Adrenal gland (tissue), 19 donors: Measurements from ENCODE around the gene RBM14. TPM values are rescaled to one million over a fixed set of nuclear protein-coding genes. Genes with fewer than 3 reads are reported as not detected.
A peak's percentile ranks its signal among the peaks of the same experiment; 100 is the strongest.

Experiments used
- DNase-seq, 7 donors: peaks; one replicate each; pipeline ENCODE4 v3.0.0-alpha.2; 2019 to 2020
- H3K27ac ChIP-seq, 5 donors: fragments of 200-600 bp; sonication (generic) in 4 of 5; 1 replicate in 3 of 5; 2 replicates in 2 of 5; pipeline versions ENCODE4 v1.5.1 to v1.8.0; 2016 to 2020; ENCODE audit warnings: mild to moderate bottlenecking in 1 of 5
- H3K27me3 ChIP-seq: fragments of 200-600 bp; 2 replicates; pipeline ENCODE4 v1.8.0; 2021
- H3K36me3 ChIP-seq, 2 donors: fragments of 200-600 bp; replicated peaks in 1 of 2; 1 replicate in 1 of 2; 2 replicates in 1 of 2; pipeline versions ENCODE4 v1.5.1 to v1.8.0; 2018 to 2022
- H3K4me1 ChIP-seq, 2 donors: fragments of 200-600 bp; replicated peaks in 1 of 2; 1 replicate in 1 of 2; 2 replicates in 1 of 2; pipeline versions ENCODE4 v1.5.1 to v1.8.0; 2018 to 2021
- H3K4me3 ChIP-seq, 4 donors: fragments of 200-600 bp; sonication (generic) in 3 of 4; one replicate each; pipeline ENCODE4 v1.5.1; 2016 to 2018
- H3K9me3 ChIP-seq, 3 donors: fragments of 200-600 bp; sonication (generic) in 1 of 3; replicated peaks in 1 of 3; 1 replicate in 2 of 3; 2 replicates in 1 of 3; pipeline versions ENCODE4 v1.5.1 to v1.8.0; 2016 to 2021
- POLR2A ChIP-seq, 2 donors: fragments of 450-650 bp; IDR thresholded peaks; one replicate each; pipeline ENCODE4 v1.6.1; 2017; ENCODE audit warnings: antibody characterized with exemption in 2 of 2, mild to moderate bottlenecking in 2 of 2, moderate library complexity in 1 of 2
- WGBS, 4 donors: extraction: QIAGEN DNeasy Blood & Tissue Kit in 2 of 4; methylation state at CpG; one replicate each; pipeline versions ENCODE4 v1.1.5 to v1.1.7; 2013 to 2017; 5-methylcytosine and 5-hydroxymethylcytosine counted together
- intact Hi-C, 2 donors: fragments of 100-400 bp; cut with DNase I; formaldehyde crosslinking; loops; one replicate each; pipeline versions ENCODE4 v1.14.1 to v1.15.0; 2022 to 2023
- long read RNA-seq, 10 donors: library from polyadenylated mRNA in 3 of 10; unstranded in 2 of 10; stranded (forward) in 1 of 10; transcript quantifications; one replicate each; pipeline ENCODE4 v2.0.0 and lab custom pipeline, GENCODE V29; 2021 to 2026
- polyA plus RNA-seq, 3 donors: library from polyadenylated mRNA; stranded (reverse); fragments of 200-250 nt in 2 of 3; fragments of 350-450 nt in 1 of 3; fragmentation: Illumina TruSeq in 1 of 3; extraction: RNeasy Lipid Tissue Mini Kit (QIAGEN cat#74804) in 1 of 3; gene quantifications; one replicate each; pipeline ENCODE4 v1.2.3, GENCODE V29; 2013 to 2014
- total RNA-seq, 9 donors: library from RNA; depleted of rRNA in 4 of 9; stranded (reverse); fragments of >200 nt in 4 of 9; fragments of 120-200 nt in 1 of 9; fragmentation: NEBNext Ultra II Directional in 1 of 9; extraction: Animal tissue kit (Norgen Biotek cat#: 25700) in 1 of 9; gene quantifications; one replicate each; pipeline versions ENCODE4 v1.1.0 to v1.2.4, GENCODE V29; 2013 to 2023
- TF ChIP-seq, protein P1 (sequence below), 6 experiments: fragments of 450-650 bp in 4 of 6; fragments of 200-600 bp in 2 of 6; sonication (generic) in 1 of 6; IDR thresholded peaks; 1 replicate in 5 of 6; 2 replicates in 1 of 6; pipeline versions ENCODE4 v1.5.1 to v1.8.0; 2016 to 2021; ENCODE audit warnings: antibody characterized with exemption in 6 of 6, mild to moderate bottlenecking in 2 of 6, moderate library complexity in 1 of 6
- donor health status: healthy with polysubstance abuse.
- donor health status: Bipolar disorder and iron deficiency.
- donor health status: DM: yes; HTN: yes; CAD: no.
- donor health status: DM: no; HTN: no; CAD: no.
- donor health status: DM: no; HTN: no; CAD: no.
- donor health status: DM: yes; HTN: yes; CAD: no.

RBM14 gene, protein sequence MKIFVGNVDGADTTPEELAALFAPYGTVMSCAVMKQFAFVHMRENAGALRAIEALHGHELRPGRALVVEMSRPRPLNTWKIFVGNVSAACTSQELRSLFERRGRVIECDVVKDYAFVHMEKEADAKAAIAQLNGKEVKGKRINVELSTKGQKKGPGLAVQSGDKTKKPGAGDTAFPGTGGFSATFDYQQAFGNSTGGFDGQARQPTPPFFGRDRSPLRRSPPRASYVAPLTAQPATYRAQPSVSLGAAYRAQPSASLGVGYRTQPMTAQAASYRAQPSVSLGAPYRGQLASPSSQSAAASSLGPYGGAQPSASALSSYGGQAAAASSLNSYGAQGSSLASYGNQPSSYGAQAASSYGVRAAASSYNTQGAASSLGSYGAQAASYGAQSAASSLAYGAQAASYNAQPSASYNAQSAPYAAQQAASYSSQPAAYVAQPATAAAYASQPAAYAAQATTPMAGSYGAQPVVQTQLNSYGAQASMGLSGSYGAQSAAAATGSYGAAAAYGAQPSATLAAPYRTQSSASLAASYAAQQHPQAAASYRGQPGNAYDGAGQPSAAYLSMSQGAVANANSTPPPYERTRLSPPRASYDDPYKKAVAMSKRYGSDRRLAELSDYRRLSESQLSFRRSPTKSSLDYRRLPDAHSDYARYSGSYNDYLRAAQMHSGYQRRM
- 100 to 1,000 TPM in 1 of 9 donors, 10 to 100 TPM in 8; 32.3 to 106 (median 44.1) TPM for total RNA-seq
- polyA plus RNA-seq, result 10 to 100 TPM; 29.1 to 96.7 (median 39.1) TPM
- long read RNA-seq, donor 1, partial matches to known transcripts, result 12 of 16 reads
- long read RNA-seq, donor 1, other reads (novel, unspliced or antisense), result 0 of 16 reads
- long read RNA-seq, donor 2, partial matches to known transcripts, result 15 of 16 reads
- long read RNA-seq, donor 2, other reads (novel, unspliced or antisense), result 0 of 16 reads
- long read RNA-seq, donor 3, partial matches to known transcripts, result 0 of 3 reads
- long read RNA-seq, donor 3, other reads (novel, unspliced or antisense), result 0 of 3 reads
- long read RNA-seq, donor 4, partial matches to known transcripts, result 1 of 5 reads
- long read RNA-seq, donor 4, other reads (novel, unspliced or antisense), result 1 of 5 reads
- long read RNA-seq, donor 5, transcript RBM14-201 (3 exons, 2,828 nt), result major isoform, 65 of 85 reads
- long read RNA-seq, donor 5, partial matches to known transcripts, result 19 of 85 reads
- long read RNA-seq, donor 5, other reads (novel, unspliced or antisense), result 0 of 85 reads
- long read RNA-seq, donor 6, transcript RBM14-201 (3 exons, 2,828 nt), result major isoform, 7 of 10 reads
- long read RNA-seq, donor 6, partial matches to known transcripts, result 2 of 10 reads
- long read RNA-seq, donor 6, other reads (novel, unspliced or antisense), result 0 of 10 reads
- long read RNA-seq, donor 7, partial matches to known transcripts, result 0 of 1 reads
- long read RNA-seq, donor 7, other reads (novel, unspliced or antisense), result 0 of 1 reads
- long read RNA-seq, donor 8, transcript RBM14-201 (3 exons, 2,828 nt), result major isoform, 6 of 17 reads
- long read RNA-seq, donor 8, partial matches to known transcripts, result 11 of 17 reads
- long read RNA-seq, donor 8, other reads (novel, unspliced or antisense), result 0 of 17 reads
- long read RNA-seq, donor 9, partial matches to known transcripts, result 0 of 1 reads
- long read RNA-seq, donor 9, other reads (novel, unspliced or antisense), result 0 of 1 reads
- long read RNA-seq, donor 10, partial matches to known transcripts, result 7 of 9 reads
- long read RNA-seq, donor 10, other reads (novel, unspliced or antisense), result 0 of 9 reads

DNA sequence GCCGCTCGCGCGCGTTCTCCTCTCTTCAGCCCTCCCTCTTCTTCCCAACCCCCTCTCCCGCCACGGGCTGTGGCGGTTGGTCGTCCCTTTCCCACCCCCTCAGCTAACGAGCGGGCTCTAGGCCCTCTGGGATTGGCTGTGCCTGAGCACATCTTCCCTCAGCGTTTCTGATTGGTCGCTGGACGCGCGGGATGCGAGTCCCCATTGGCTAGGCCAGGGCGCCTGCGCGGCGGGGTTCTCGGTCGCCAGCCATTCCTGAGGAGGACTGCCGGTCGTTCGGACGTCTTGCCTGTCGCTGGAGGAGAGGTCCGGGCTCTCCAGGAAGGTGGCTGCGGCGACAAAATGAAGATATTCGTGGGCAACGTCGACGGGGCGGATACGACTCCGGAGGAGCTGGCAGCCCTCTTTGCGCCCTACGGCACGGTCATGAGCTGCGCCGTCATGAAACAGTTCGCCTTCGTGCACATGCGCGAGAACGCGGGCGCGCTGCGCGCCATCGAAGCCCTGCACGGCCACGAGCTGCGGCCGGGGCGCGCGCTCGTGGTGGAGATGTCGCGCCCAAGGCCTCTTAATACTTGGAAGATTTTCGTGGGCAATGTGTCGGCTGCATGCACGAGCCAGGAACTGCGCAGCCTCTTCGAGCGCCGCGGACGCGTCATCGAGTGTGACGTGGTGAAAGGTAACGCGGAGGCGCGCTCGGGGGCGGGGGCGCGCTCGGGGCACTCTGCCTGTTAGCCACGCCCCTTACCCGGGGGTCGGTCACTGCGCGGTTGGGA lies at the start of gene RBM14:
TSS of gene RBM14 (plus strand) at position 252 of the 776 bp plus-strand sequence. CDS start at position 343, 91 bp downstream.
- Histone ChIP-seq H3K4me3 (peak within 1 kb of the TSS; percentile 57 to 98 (median 82)), H3K36me3 (no peaks in the 10 kb centered on the region), H3K27me3 (no peaks in the 10 kb centered on the region), H3K4me1 (peaks cover 12 to 41% of the 10 kb centered on the region in 2 donors), H3K27ac (peak within 1 kb of the TSS; percentile 94 to 98 (median 97)), H3K9me3 (no peaks in the 10 kb centered on the region)
- intact Hi-C loops, result no loop called here
- peak; percentile 99 to 100 (median 99) for DNase-seq
- TF ChIP-seq POLR2A (IDR thresholded peaks at IDR 0.05), result peak; percentile 98 to 99
- TF ChIP-seq, protein P1, sequence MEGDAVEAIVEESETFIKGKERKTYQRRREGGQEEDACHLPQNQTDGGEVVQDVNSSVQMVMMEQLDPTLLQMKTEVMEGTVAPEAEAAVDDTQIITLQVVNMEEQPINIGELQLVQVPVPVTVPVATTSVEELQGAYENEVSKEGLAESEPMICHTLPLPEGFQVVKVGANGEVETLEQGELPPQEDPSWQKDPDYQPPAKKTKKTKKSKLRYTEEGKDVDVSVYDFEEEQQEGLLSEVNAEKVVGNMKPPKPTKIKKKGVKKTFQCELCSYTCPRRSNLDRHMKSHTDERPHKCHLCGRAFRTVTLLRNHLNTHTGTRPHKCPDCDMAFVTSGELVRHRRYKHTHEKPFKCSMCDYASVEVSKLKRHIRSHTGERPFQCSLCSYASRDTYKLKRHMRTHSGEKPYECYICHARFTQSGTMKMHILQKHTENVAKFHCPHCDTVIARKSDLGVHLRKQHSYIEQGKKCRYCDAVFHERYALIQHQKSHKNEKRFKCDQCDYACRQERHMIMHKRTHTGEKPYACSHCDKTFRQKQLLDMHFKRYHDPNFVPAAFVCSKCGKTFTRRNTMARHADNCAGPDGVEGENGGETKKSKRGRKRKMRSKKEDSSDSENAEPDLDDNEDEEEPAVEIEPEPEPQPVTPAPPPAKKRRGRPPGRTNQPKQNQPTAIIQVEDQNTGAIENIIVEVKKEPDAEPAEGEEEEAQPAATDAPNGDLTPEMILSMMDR (IDR thresholded peaks at IDR 0.05), result no peak
- WGBS, 4 donors, result 0 to 1% (median 1%) methylated on average over 11 to 90 of the region's 90 CpGs

DNA sequence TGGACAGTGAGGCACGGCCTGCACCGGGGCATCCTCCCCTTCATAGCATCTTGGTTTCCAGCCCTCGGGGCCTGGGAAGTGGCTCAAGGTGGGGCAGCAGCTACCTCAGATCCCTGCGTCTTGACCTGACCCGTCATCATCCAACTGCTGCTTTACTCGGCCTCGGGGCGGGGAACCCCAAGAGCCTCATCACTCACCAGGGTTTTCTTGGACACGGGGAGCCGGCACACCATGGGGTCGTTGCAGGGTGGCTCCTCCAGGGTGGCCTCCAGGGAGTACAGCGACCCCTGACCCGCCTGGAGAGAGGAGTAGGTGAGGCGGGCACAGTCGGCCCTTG lies 48.7 kb upstream of the RBM14 start:
- DNase-seq, result no peak
- Histone ChIP-seq H3K27me3 (no peaks in the 10 kb centered on the region), H3K36me3 (peaks cover 0 to 8% of the 10 kb centered on the region in 2 donors), H3K4me1 (peaks cover 14 to 15% of the 10 kb centered on the region in 2 donors), H3K4me3 (peak overlapping the region in 2 of 4 donors; percentile 25 to 66), H3K27ac (no peak overlapping the region), H3K9me3 (no peaks in the 10 kb centered on the region)
- 50 to 84% (median 58%) methylated on average over 2 to 15 of the region's 15 CpGs for whole genome bisulfite sequencing, 4 donors
- TF ChIP-seq, protein P1 (IDR thresholded peaks at IDR 0.05), result no peak
- no peak for TF ChIP-seq POLR2A (IDR thresholded peaks at IDR 0.05)
- intact Hi-C loops, result no loop called here

DNA sequence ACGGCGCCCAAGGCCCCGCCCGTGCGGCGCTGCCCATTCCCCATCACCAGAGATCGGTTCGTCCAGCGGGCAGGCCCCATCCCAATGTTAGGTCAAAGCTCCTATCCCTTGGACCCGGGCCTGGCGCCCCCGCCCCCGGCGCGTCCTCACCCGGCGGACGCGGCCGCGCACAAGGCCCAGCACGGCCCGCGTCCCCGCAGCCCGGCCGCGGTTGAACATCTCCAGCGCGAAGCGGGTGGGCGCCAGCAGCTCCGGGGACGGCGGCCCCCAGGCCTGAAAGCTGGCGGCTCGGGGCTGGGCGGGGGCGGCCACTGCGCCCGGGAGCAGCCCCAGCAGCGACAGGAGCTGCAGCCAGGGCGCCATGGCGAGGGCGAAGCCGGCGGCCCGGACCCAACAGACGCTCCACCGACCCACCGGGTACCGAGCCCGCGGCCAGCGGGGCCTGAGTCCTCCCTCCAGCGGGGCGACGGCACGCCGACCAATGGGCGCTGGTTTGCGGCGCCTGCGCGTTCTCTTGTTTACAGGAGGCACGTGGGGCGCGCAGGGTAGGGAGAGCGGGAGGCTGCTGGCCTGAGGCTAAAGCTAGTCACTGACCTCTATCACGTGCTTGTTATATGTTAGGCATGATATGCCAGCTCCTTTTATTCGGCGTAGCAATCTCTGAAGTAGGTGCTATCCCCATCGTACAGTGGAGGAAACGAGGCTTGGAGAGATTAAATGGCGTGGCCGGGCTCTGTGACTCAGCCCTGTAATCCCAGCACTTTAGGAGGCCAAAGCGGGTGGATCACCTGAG lies 48.1 kb upstream of the RBM14 start, which contains the start of gene CTSF:
TSS of gene CTSF (minus strand) at position 483 of the 793 bp plus-strand sequence. CDS start at position 363, 120 bp downstream.
- peak; percentile 89 to 94 (median 92) for DNase-seq
- WGBS, 4 donors, result 3 to 17% (median 4%) methylated on average over 7 to 77 of the region's 77 CpGs
- intact Hi-C loops, result no loop called here

More for the DNA sequence above, 48.1 kb upstream of the RBM14 start, which contains the start of gene CTSF:
- H3K9me3 ChIP-seq, result no peaks in the 10 kb centered on the region
- peak within 1 kb of the TSS in 2 of 5 donors; percentile 15 to 42 for H3K27ac ChIP-seq
- H3K27me3 ChIP-seq, result no peaks in the 10 kb centered on the region
- peaks cover 14 to 15% of the 10 kb centered on the region in 2 donors for H3K4me1 ChIP-seq
- TF ChIP-seq POLR2A (IDR thresholded peaks at IDR 0.05), result peak in 1 of 2 donors; percentile 59
- TF ChIP-seq, protein P1 (IDR thresholded peaks at IDR 0.05), result no peak
- peak within 1 kb of the TSS in 3 of 4 donors; percentile 25 to 66 (median 62) for H3K4me3 ChIP-seq
- H3K36me3 ChIP-seq, result peaks cover 0 to 8% of the 10 kb centered on the region in 2 donors
